H1 (cell line): ENCODE measurements around the gene ATP8B2. TPM values are rescaled to one million over a fixed set of nuclear protein-coding genes. Genes with fewer than 3 reads are reported as not detected.

Experiments
- CTCF ChIA-PET: fragments of 300-600 bp; sonication (Branson Sonifier 250); formaldehyde crosslinking; loops from one replicate; lab custom pipeline; 2021; ENCODE audit not compliant: partially characterized antibody; lab: Charles Lee
- POLR2A ChIA-PET: fragments of 300-600 bp; sonication (Branson Sonifier 250); formaldehyde crosslinking; loops from one replicate; lab custom pipeline; 2021; ENCODE audit warnings: inconsistent platforms; ENCODE audit not compliant: partially characterized antibody; lab: Charles Lee
- DNase-seq, 2 experiments: peaks; one replicate each; pipeline versions ENCODE4 v3.0.0 to v3.0.0-alpha.2; 2010 to 2022; ENCODE audit warnings: low spot score in 2 of 2, low read depth in 1 of 2, mixed read lengths in 1 of 2
- FAIRE-seq: peaks from 2 replicates; lab custom pipeline; 2011; peaks lifted over from hg19 to GRCh38; lab: Jason Lieb, UNC
- H2AFZ ChIP-seq: 2 replicates; pipeline ENCODE4 v1.8.1; 2012; ENCODE audit warnings: low read length, inconsistent platforms
- H2AK5ac ChIP-seq: 2 replicates; pipeline ENCODE4 v1.6.1; 2013; ENCODE audit warnings: low read depth, low read length
- H2BK120ac ChIP-seq: replicated peaks from 2 replicates; pipeline ENCODE3; 2013; ENCODE audit warnings: low read depth, low read length, inconsistent platforms
- H2BK12ac ChIP-seq: 2 replicates; pipeline ENCODE4 v1.6.1; 2013; ENCODE audit warnings: low read depth, low read length
- H2BK15ac ChIP-seq: 2 replicates; pipeline ENCODE4 v1.6.1; 2013; ENCODE audit warnings: low read length
- H2BK20ac ChIP-seq: 2 replicates; pipeline ENCODE4 v1.6.1; 2013; ENCODE audit warnings: low read length
- H2BK5ac ChIP-seq: 2 replicates; pipeline ENCODE4 v1.6.1; 2013; ENCODE audit warnings: low read depth, low read length
- H3K14ac ChIP-seq: 2 replicates; pipeline ENCODE4 v1.6.1; 2013; ENCODE audit warnings: inconsistent platforms; ENCODE audit not compliant: insufficient read length
- H3K18ac ChIP-seq: 2 replicates; pipeline ENCODE4 v1.6.1; 2013; ENCODE audit warnings: low read length; ENCODE audit errors: extremely low read depth
- H3K23ac ChIP-seq: 2 replicates; pipeline ENCODE4 v1.6.1; 2013; ENCODE audit warnings: inconsistent platforms; ENCODE audit not compliant: insufficient read length
- H3K23me2 ChIP-seq: 2 replicates; pipeline ENCODE4 v1.6.1; 2013; ENCODE audit warnings: low read depth, low read length
- H3K27ac ChIP-seq: 2 replicates; pipeline ENCODE4 v1.6.1; 2011; ENCODE audit warnings: low read depth, low read length, inconsistent platforms
- H3K27me3 ChIP-seq, 4 experiments: replicated peaks in 1 of 4; 1 replicate in 1 of 4; 2 replicates in 3 of 4; pipeline versions ENCODE4 v1.6.1 to v1.8.1; 2011 to 2013; ENCODE audit warnings: low read length in 3 of 4, mild to moderate bottlenecking in 3 of 4, inconsistent platforms in 2 of 4, mixed read lengths in 2 of 4, moderate library complexity in 1 of 4; ENCODE audit not compliant: control insufficient read depth in 3 of 4, insufficient read depth in 3 of 4; ENCODE audit errors: extremely low read depth in 1 of 4
- H3K36me3 ChIP-seq, 4 experiments: 2 replicates each; pipeline versions ENCODE4 v1.6.1 to v1.8.1; 2011 to 2013; ENCODE audit warnings: mild to moderate bottlenecking in 4 of 4, low read length in 3 of 4, moderate library complexity in 2 of 4, control low read depth in 1 of 4, inconsistent platforms in 1 of 4; ENCODE audit not compliant: insufficient read depth in 4 of 4, control insufficient read depth in 2 of 4
- H3K4ac ChIP-seq: replicated peaks from 2 replicates; pipeline ENCODE3; 2013; ENCODE audit warnings: low read length, low read depth, mixed read lengths, inconsistent platforms; ENCODE audit not compliant: insufficient read length
- H3K4me1 ChIP-seq, 4 experiments: replicated peaks in 1 of 4; 1 replicate in 1 of 4; 2 replicates in 3 of 4; pipeline versions ENCODE4 v1.6.1 to v1.8.1; 2011 to 2013; ENCODE audit warnings: low read length in 3 of 4, inconsistent platforms in 2 of 4, mixed read lengths in 1 of 4; ENCODE audit not compliant: insufficient read depth in 4 of 4, control insufficient read depth in 3 of 4
- H3K4me2 ChIP-seq, 2 experiments: 2 replicates each; pipeline versions ENCODE4 v1.6.1 to v1.8.1; 2011 to 2013; ENCODE audit warnings: low read depth in 2 of 2, low read length in 2 of 2, control low read depth in 1 of 2, inconsistent platforms in 1 of 2, mild to moderate bottlenecking in 1 of 2; ENCODE audit not compliant: insufficient read depth in 1 of 2
- H3K4me3 ChIP-seq, 4 experiments: fragments of 200-600, 300-600 bp in 1 of 4; sonication (generic), shearing (Covaris generic), sonication (Bioruptor Twin) in 1 of 4; 2 replicates each; pipeline versions ENCODE4 v1.5.1 to v1.8.1; 2011 to 2016; ENCODE audit warnings: low read length in 4 of 4, low read depth in 3 of 4, control low read depth in 2 of 4, inconsistent platforms in 2 of 4, mild to moderate bottlenecking in 2 of 4, mixed read lengths in 1 of 4, moderate library complexity in 1 of 4; ENCODE audit not compliant: insufficient read depth in 2 of 4; ENCODE audit errors: extremely low read depth in 1 of 4
- H3K56ac ChIP-seq: replicated peaks from 2 replicates; pipeline ENCODE3; 2013; ENCODE audit warnings: low read depth, mild to moderate bottlenecking, mixed read lengths, low read length, inconsistent platforms; ENCODE audit not compliant: insufficient read length
- H3K79me1 ChIP-seq: 2 replicates; pipeline ENCODE4 v1.6.1; 2013; ENCODE audit warnings: low read depth, low read length, control low read depth
- H3K79me2 ChIP-seq, 2 experiments: 2 replicates each; pipeline versions ENCODE4 v1.6.1 to v1.8.1; 2012 to 2013; ENCODE audit warnings: low read length in 2 of 2, mild to moderate bottlenecking in 2 of 2, inconsistent platforms in 1 of 2; ENCODE audit not compliant: insufficient read depth in 2 of 2, control insufficient read depth in 1 of 2
- H3K9ac ChIP-seq, 4 experiments: replicated peaks in 1 of 4; 1 replicate in 1 of 4; 2 replicates in 3 of 4; pipeline versions ENCODE4 v1.6.1 to v1.8.1; 2011 to 2013; ENCODE audit warnings: low read depth in 3 of 4, low read length in 3 of 4, control low read depth in 2 of 4, mild to moderate bottlenecking in 2 of 4, moderate library complexity in 2 of 4, inconsistent platforms in 1 of 4; ENCODE audit errors: extremely low read depth in 1 of 4
- H3K9me3 ChIP-seq, 2 experiments: 2 replicates each; pipeline versions ENCODE4 v1.6.1 to v1.8.1; 2012 to 2013; ENCODE audit warnings: mild to moderate bottlenecking in 2 of 2, moderate library complexity in 2 of 2, control low read depth in 1 of 2, inconsistent platforms in 1 of 2, low read depth in 1 of 2, low read length in 1 of 2, mixed read lengths in 1 of 2; ENCODE audit not compliant: insufficient read depth in 2 of 2
- H4K20me1 ChIP-seq, 2 experiments: replicated peaks in 1 of 2; 2 replicates each; pipeline versions ENCODE3 to v1.8.1; 2011 to 2013; ENCODE audit warnings: inconsistent platforms in 2 of 2, low read length in 2 of 2, mild to moderate bottlenecking in 1 of 2; ENCODE audit not compliant: insufficient read depth in 2 of 2, control insufficient read depth in 1 of 2
- H4K5ac ChIP-seq: 2 replicates; pipeline ENCODE4 v1.6.1; 2013; ENCODE audit warnings: low read length, low read depth, mixed read lengths, inconsistent platforms; ENCODE audit not compliant: insufficient read length
- H4K8ac ChIP-seq: 2 replicates; pipeline ENCODE4 v1.8.0; 2013; ENCODE audit warnings: mild to moderate bottlenecking, moderate library complexity, low read length, inconsistent platforms; ENCODE audit not compliant: insufficient read depth; ENCODE audit errors: extremely low read depth
- H4K91ac ChIP-seq: replicated peaks from 2 replicates; pipeline ENCODE3; 2013; ENCODE audit warnings: low read length, mixed read lengths, inconsistent platforms; ENCODE audit not compliant: insufficient read length
- CBX8 ChIP-seq: fragments of 300-800, 300-1000 bp; sonication (generic); IDR thresholded peaks from 2 replicates; pipeline ENCODE4 v1.7.1; 2016; ENCODE audit warnings: low read depth, low read length, borderline replicate concordance
- EGR1 ChIP-seq: IDR thresholded peaks from 2 replicates; pipeline ENCODE4 v1.6.1; 2011; ENCODE audit warnings: low read depth, low read length, borderline replicate concordance
- HDAC6 ChIP-seq: IDR thresholded peaks from one replicate; pipeline ENCODE4 v1.7.1; 2012; ENCODE audit warnings: low read depth, mild to moderate bottlenecking, inconsistent platforms, low read length, moderate library complexity
- WGBS, 2 experiments: shearing (Covaris generic) in 1 of 2; methylation state at CpG; one replicate each; pipeline versions ENCODE4 v1.1.6 to v1.1.7; 2013 to 2015; ENCODE audit warnings: low lambda C conversion rate in 2 of 2, mixed read lengths in 2 of 2, inconsistent platforms in 1 of 2, low coverage in 1 of 2, missing lambda C conversion rate in 1 of 2; ENCODE audit not compliant: insufficient replicate concordance in 2 of 2, insufficient coverage in 1 of 2, insufficient read length in 1 of 2; ENCODE audit errors: extremely low coverage in 1 of 2, missing lambda C conversion rate in 1 of 2; 5-methylcytosine and 5-hydroxymethylcytosine counted together
- polyA plus RNA-seq, 7 experiments: library from polyadenylated mRNA; depleted of rRNA in 3 of 7; stranded (reverse) in 5 of 7; unstranded in 2 of 7; fragments of >200 nt in 5 of 7; fragments of 200-250 nt in 2 of 7; gene quantifications; 1 replicate in 5 of 7; 2 replicates in 1 of 7; 4 replicates in 1 of 7; pipeline versions ENCODE4 v1.2.1 to v1.2.3, GENCODE V29; 2011 to 2013; ENCODE audit warnings: missing spikeins in 2 of 7, mixed read lengths in 2 of 7
- total RNA-seq: library from RNA; stranded (reverse); fragmentation: NEBNext Ultra II Directional; extraction: Animal tissue kit (Norgen Biotek cat#: 25700); gene quantifications from 2 replicates; pipeline ENCODE4 v1.2.1, GENCODE V29; 2021

Gene ATP8B2
- total and polyA plus RNA-seq, 2 of the 8 experiments (the other 6 are each of a cell fraction or from before 2014, with no cell fraction given), result 61.4 to 70.1 TPM

- H3K14ac ChIP-seq, result no peak overlapping the region
- no peak overlapping the region for H4K5ac ChIP-seq
- WGBS, 2 experiments, result 95% methylated on average over 4 of the region's 4 CpGs; no CpG with 5 or more reads in 1 of the 2 experiments
- no peaks in the 10 kb centered on the region for H3K36me3 ChIP-seq
- no peak overlapping the region for H2BK5ac ChIP-seq
- H2BK120ac ChIP-seq, result no peak overlapping the region
- no peak for DNase-seq
- H3K27me3 ChIP-seq, result peaks cover 0 to 3% (median 1%) of the 10 kb centered on the region in 4 experiments; a peak in 3 of 7 replicates
- ChIA-PET POLR2A (no interaction called here), CTCF (interaction anchor here (0.6 to 1.4 kb wide), 5 partner anchors 9 to 855 kb away, joined by 3 to 4 read pairs (median 4); no protein-coding TSS in a partner anchor)
- H3K27ac ChIP-seq, result no peak overlapping the region
- H3K79me2 ChIP-seq, result no peaks in the 10 kb centered on the region
- peaks cover 0 to 3% (median 0%) of the 10 kb centered on the region in 4 experiments; a peak in 2 of 7 replicates for H3K4me1 ChIP-seq
- TF ChIP-seq EGR1 (no peak), CBX8 (no peak), HDAC6 (no peak)
- no peak overlapping the region for H3K4ac ChIP-seq
- no peak overlapping the region for H3K9ac ChIP-seq
- no peak overlapping the region for H2AK5ac ChIP-seq
- H4K20me1 ChIP-seq, result no peaks in the 10 kb centered on the region
- H3K79me1 ChIP-seq, result no peaks in the 10 kb centered on the region
- no peak overlapping the region for H3K56ac ChIP-seq
- H3K4me2 ChIP-seq, result no peak overlapping the region
- H3K23ac ChIP-seq, result no peak overlapping the region
- FAIRE-seq, result no peak
- H2BK20ac ChIP-seq, result no peak overlapping the region
- H3K23me2 ChIP-seq, result 0 out of 2 replicates have a peak, but pooled peaks cover 2% of the 10 kb centered on the region
- H3K18ac ChIP-seq, result no peak overlapping the region
- H2AFZ ChIP-seq, result no peak overlapping the region
- H3K4me3 ChIP-seq, result no peak overlapping the region
- H4K8ac ChIP-seq, result no peak overlapping the region
- H2BK15ac ChIP-seq, result no peak overlapping the region
- H4K91ac ChIP-seq, result no peak overlapping the region
- no peak overlapping the region for H2BK12ac ChIP-seq
- peaks cover 0 to 4% of the 10 kb centered on the region in 2 experiments; a peak in 2 of 4 replicates for H3K9me3 ChIP-seq
These were observed 73.4 kb downstream of the ATP8B2 start for GRCh38 chr1:154398678-154399077.
